SK-N-SH (cell line): ENCODE data around the gene MRAP. TPM values are rescaled to one million over a fixed set of nuclear protein-coding genes. Genes with fewer than 3 reads are reported as not detected.

Experiments used
- CTCF ChIA-PET: fragments of 300-600, 350-600 bp; formaldehyde crosslinking; extraction: SDS; loops from one replicate; lab custom pipeline; 2021; lab: Yijun Ruan, JAX
- POLR2A ChIA-PET: fragments of 350-600 bp; sonication (Branson Sonifier 250); formaldehyde crosslinking; extraction: SDS; loops from one replicate; lab custom pipeline; 2020; ENCODE audit warnings: antibody characterized with exemption, inconsistent platforms; lab: Yijun Ruan, JAX
- DNase-seq: peaks from one replicate; pipeline ENCODE4 v3.0.0; 2012
- H2AFZ ChIP-seq: fragments of 200-600 bp; sonication (generic); 2 replicates; pipeline ENCODE4 v1.8.1; 2016; ENCODE audit warnings: antibody characterized with exemption, mild to moderate bottlenecking, low read depth
- H3F3A ChIP-seq: fragments of 200-600 bp; sonication (generic); replicated peaks from 2 replicates; pipeline ENCODE3; 2016; ENCODE audit warnings: antibody characterized with exemption, mild to moderate bottlenecking; ENCODE audit not compliant: insufficient read depth
- H3K27ac ChIP-seq, 2 experiments: fragments of 200-500 bp in 1 of 2; fragments of 200-600 bp in 1 of 2; sonication (Bioruptor generic) in 1 of 2; sonication (generic), shearing (Covaris generic) in 1 of 2; 2 replicates each; pipeline versions ENCODE4 v1.5.1 to v1.6.1; 2014 to 2016; ENCODE audit warnings: low read depth in 2 of 2, inconsistent platforms in 1 of 2, low read length in 1 of 2, mild to moderate bottlenecking in 1 of 2, mixed read lengths in 1 of 2
- H3K27me3 ChIP-seq: fragments of 200-600 bp; sonication (generic), shearing (Covaris generic); 2 replicates; pipeline ENCODE4 v1.6.1; 2016; ENCODE audit warnings: mixed run types; ENCODE audit not compliant: insufficient read depth
- H3K36me3 ChIP-seq, 2 experiments: fragments of 200-500 bp in 1 of 2; fragments of 200-600 bp in 1 of 2; sonication (Bioruptor generic) in 1 of 2; sonication (generic) in 1 of 2; replicated peaks in 1 of 2; 2 replicates each; pipeline versions ENCODE3 to v1.5.1; 2014 to 2016; ENCODE audit warnings: low read length in 1 of 2, mild to moderate bottlenecking in 1 of 2; ENCODE audit not compliant: insufficient read depth in 2 of 2, control insufficient read depth in 1 of 2
- H3K4me1 ChIP-seq, 2 experiments: fragments of 200-500 bp in 1 of 2; fragments of 200-600 bp in 1 of 2; sonication (Bioruptor generic) in 1 of 2; sonication (generic), shearing (Covaris generic) in 1 of 2; 2 replicates each; pipeline versions ENCODE4 v1.5.1 to v1.6.1; 2014 to 2016; ENCODE audit warnings: low read depth in 1 of 2, low read length in 1 of 2, mixed run types in 1 of 2; ENCODE audit not compliant: insufficient read depth in 2 of 2, control insufficient read depth in 1 of 2
- H3K4me2 ChIP-seq: fragments of 200-600 bp; sonication (generic), shearing (Covaris generic); 2 replicates; pipeline ENCODE4 v1.6.1; 2017; ENCODE audit warnings: mixed run types
- H3K4me3 ChIP-seq, 2 experiments: fragments of 200-500 bp in 1 of 2; fragments of 200-600 bp in 1 of 2; sonication (Bioruptor generic) in 1 of 2; sonication (generic), shearing (Covaris generic) in 1 of 2; 2 replicates each; pipeline versions ENCODE4 v1.5.1 to v1.8.1; 2014 to 2016; ENCODE audit warnings: low read depth in 2 of 2, inconsistent platforms in 1 of 2, low read length in 1 of 2, mild to moderate bottlenecking in 1 of 2, mixed read lengths in 1 of 2, moderate library complexity in 1 of 2
- H3K79me2 ChIP-seq: fragments of 200-600 bp; sonication (generic); 2 replicates; pipeline ENCODE4 v1.8.1; 2017; ENCODE audit warnings: mild to moderate bottlenecking; ENCODE audit not compliant: insufficient read depth
- H3K9ac ChIP-seq: fragments of 200-600 bp; sonication (generic); 2 replicates; pipeline ENCODE4 v1.6.1; 2017; ENCODE audit warnings: mixed run types
- H3K9me2 ChIP-seq: fragments of 200-600 bp; sonication (generic); 2 replicates; pipeline ENCODE4 v1.6.1; 2017; ENCODE audit warnings: mixed run types
- H3K9me3 ChIP-seq: fragments of 200-600 bp; sonication (generic); 2 replicates; pipeline ENCODE4 v1.6.1; 2017; ENCODE audit warnings: mixed run types, mild to moderate bottlenecking, moderate library complexity
- H4K20me1 ChIP-seq: fragments of 200-600 bp; sonication (generic); 2 replicates; pipeline ENCODE4 v1.6.1; 2017; ENCODE audit warnings: mild to moderate bottlenecking, mixed run types; ENCODE audit not compliant: insufficient read depth
- CHD2 ChIP-seq: fragments of 150-350 bp; IDR thresholded peaks from 2 replicates; pipeline ENCODE4 v1.6.1; 2018; ENCODE audit warnings: low read length; ENCODE audit not compliant: partially characterized antibody
- CTCF ChIP-seq: fragments of 200-600 bp; sonication (generic); IDR thresholded peaks from 2 replicates; pipeline ENCODE4 v1.6.1; 2017; ENCODE audit warnings: antibody characterized with exemption, mild to moderate bottlenecking, moderate library complexity
- EP300 ChIP-seq, 2 experiments: IDR thresholded peaks; 2 replicates each; pipeline versions ENCODE4 v1.4.0 to v1.6.1; 2012; ENCODE audit warnings: borderline replicate concordance in 1 of 2, low read depth in 1 of 2, low read length in 1 of 2
- EZH2phosphoT487 ChIP-seq: fragments of 200-600 bp; sonication (generic); IDR thresholded peaks from 2 replicates; pipeline ENCODE4 v1.6.1; 2017; ENCODE audit warnings: low read depth, mixed run types, mild to moderate bottlenecking, antibody characterized with exemption, moderate library complexity, borderline replicate concordance
- FOSL2 ChIP-seq: IDR thresholded peaks from 2 replicates; pipeline ENCODE4 v1.4.0; 2012; ENCODE audit warnings: low read depth, mild to moderate bottlenecking, moderate library complexity, borderline replicate concordance
- FOXM1 ChIP-seq: IDR thresholded peaks from 2 replicates; pipeline ENCODE4 v1.4.0; 2012; ENCODE audit warnings: low read depth, mild to moderate bottlenecking
- GABPA ChIP-seq: IDR thresholded peaks from 2 replicates; pipeline ENCODE4 v1.4.0; 2012; ENCODE audit warnings: low read depth, mild to moderate bottlenecking
- MXI1 ChIP-seq: IDR thresholded peaks from 2 replicates; pipeline ENCODE4 v1.6.1; 2012; ENCODE audit warnings: mild to moderate bottlenecking, low read depth, low read length, improper control_type of control experiment
- PBX3 ChIP-seq: IDR thresholded peaks from 2 replicates; pipeline ENCODE4; 2012
- POLR2AphosphoS5 ChIP-seq: IDR thresholded peaks from 2 replicates; pipeline ENCODE4 v1.6.1; 2012; ENCODE audit warnings: low read depth, low read length
- RXRA ChIP-seq: IDR thresholded peaks from 2 replicates; pipeline ENCODE4 v1.4.0; 2012; ENCODE audit warnings: low read depth, mild to moderate bottlenecking, borderline replicate concordance
- SIN3A ChIP-seq: IDR thresholded peaks from 2 replicates; pipeline ENCODE4 v1.6.1; 2012; ENCODE audit warnings: low read depth, mild to moderate bottlenecking, low read length, moderate library complexity, borderline replicate concordance
- TAF1 ChIP-seq: IDR thresholded peaks from 2 replicates; pipeline ENCODE4 v1.6.1; 2012; ENCODE audit warnings: low read depth, mild to moderate bottlenecking, low read length, moderate library complexity, borderline replicate concordance
- TCF12 ChIP-seq: IDR thresholded peaks from 2 replicates; pipeline ENCODE4 v1.4.0; 2012
- USF2 ChIP-seq: fragments of 150-350 bp; IDR thresholded peaks from 2 replicates; pipeline ENCODE4 v1.6.1; 2017; ENCODE audit warnings: antibody characterized with exemption, low read length, low read depth, borderline replicate concordance
- YY1 ChIP-seq: IDR thresholded peaks from 2 replicates; pipeline ENCODE4 v1.4.0; 2012; ENCODE audit warnings: low read depth, mild to moderate bottlenecking
- WGBS: methylation state at CpG from one replicate; pipeline ENCODE4 v1.1.6; 2017; ENCODE audit warnings: low lambda C conversion rate; 5-methylcytosine and 5-hydroxymethylcytosine counted together
- polyA plus RNA-seq, 3 experiments: library from polyadenylated mRNA; depleted of rRNA; stranded (reverse); fragments of >200 nt; gene quantifications; 2 replicates each; pipeline ENCODE4 v1.2.3, GENCODE V29; 2012

Gene MRAP
- polyA plus RNA-seq, 1 of the 3 experiments (the other 2 are of a cell fraction) = not detected

GRCh38 chr21:32349333-32349944, 50.8 kb downstream of the MRAP start:
- CTCF ChIA-PET = interaction anchor here (1.3 kb wide), 1 partner anchor 564 kb away, joined by 3 read pairs; no protein-coding TSS in a partner anchor

More at GRCh38 chr21:32349333-32349944, 50.8 kb downstream of the MRAP start:
- no peak overlapping the region for H3K27ac ChIP-seq
- H3K4me3 ChIP-seq = no peak overlapping the region
- peaks cover 16% of the 10 kb centered on the region; the same call in 1 of the 2 replicates for H3K79me2 ChIP-seq
- H3K9me2 ChIP-seq = no peaks in the 10 kb centered on the region
- no peak overlapping the region for H3K4me2 ChIP-seq
- POLR2A ChIA-PET = no interaction called here
- no peaks in the 10 kb centered on the region for H3K27me3 ChIP-seq
- peaks cover 71 to 97% of the 10 kb centered on the region in 2 experiments for H3K36me3 ChIP-seq
- peaks cover 0 to 10% of the 10 kb centered on the region in 2 experiments; a peak in 1 of 4 replicates for H3K4me1 ChIP-seq
- 94% methylated on average over 16 of the region's 16 CpGs for WGBS
- no peaks in the 10 kb centered on the region for H4K20me1 ChIP-seq
- no peaks in the 10 kb centered on the region for H3F3A ChIP-seq
- H3K9me3 ChIP-seq = peaks cover 7% of the 10 kb centered on the region; the same call in 1 of the 2 replicates
- no peak for DNase-seq
- TF ChIP-seq EZH2phosphoT487 (no peak), TCF12 (no peak), FOSL2 (no peak), PBX3 (no peak), YY1 (no peak), USF2 (no peak), GABPA (no peak), CTCF (no peak), CHD2 (no peak), SIN3A (no peak), EP300 (IDR thresholded peaks at IDR 0.05; ENCODE audit: borderline replicate concordance in 1 of 2, low read depth in 1 of 2, low read length in 1 of 2) (no peak), MXI1 (no peak), POLR2AphosphoS5 (no peak), RXRA (no peak), FOXM1 (no peak), TAF1 (no peak)
- no peak overlapping the region for H3K9ac ChIP-seq
- no peak overlapping the region for H2AFZ ChIP-seq
